Spleen (tissue), 11 donors: ENCODE measurements around the gene SNX8. TPM values are rescaled to one million over a fixed set of nuclear protein-coding genes. Genes with fewer than 3 reads are reported as not detected.

Experiments used
- DNase-seq: peaks from one replicate; pipeline ENCODE4 v3.0.0-alpha.2; 2020
- H3K27ac ChIP-seq, 8 donors: fragments of 200-600 bp; sonication (generic) in 7 of 8; 1 replicate in 4 of 8; 2 replicates in 4 of 8; pipeline versions ENCODE4 v1.5.0 to v1.8.0; 2016 to 2021; ENCODE audit warnings: inconsistent platforms in 4 of 8, mild to moderate bottlenecking in 4 of 8, moderate library complexity in 1 of 8
- H3K27me3 ChIP-seq, 7 donors: fragments of 200-600 bp; sonication (generic) in 6 of 7; replicated peaks in 1 of 7; 1 replicate in 4 of 7; 2 replicates in 3 of 7; pipeline versions ENCODE4 v1.5.0 to v1.8.0; 2016 to 2021; ENCODE audit warnings: inconsistent platforms in 3 of 7, mild to moderate bottlenecking in 1 of 7
- H3K36me3 ChIP-seq, 6 donors: fragments of 200-600 bp; sonication (generic) in 5 of 6; 1 replicate in 4 of 6; 2 replicates in 2 of 6; pipeline versions ENCODE4 v1.5.0 to v1.8.0; 2016 to 2021; ENCODE audit warnings: inconsistent platforms in 2 of 6
- H3K4me1 ChIP-seq, 6 donors: fragments of 200-600 bp; sonication (generic) in 5 of 6; 1 replicate in 3 of 6; 2 replicates in 3 of 6; pipeline versions ENCODE4 v1.5.0 to v1.8.0; 2016 to 2021; ENCODE audit warnings: inconsistent platforms in 3 of 6
- H3K4me3 ChIP-seq, 8 donors: fragments of 200-600 bp; sonication (generic) in 7 of 8; 1 replicate in 4 of 8; 2 replicates in 4 of 8; pipeline versions ENCODE4 v1.5.0 to v1.8.0; 2016 to 2021; ENCODE audit warnings: inconsistent platforms in 4 of 8, mild to moderate bottlenecking in 4 of 8, moderate library complexity in 2 of 8
- H3K9me3 ChIP-seq, 8 donors: fragments of 200-600 bp; sonication (generic) in 7 of 8; 1 replicate in 4 of 8; 2 replicates in 4 of 8; pipeline versions ENCODE4 v1.5.0 to v1.8.0; 2016 to 2021; ENCODE audit warnings: inconsistent platforms in 4 of 8
- CTCF ChIP-seq, 11 experiments: fragments of 200-600 bp in 7 of 11; fragments of 450-650 bp in 4 of 11; sonication (generic) in 4 of 11; IDR thresholded peaks in 8 of 11; conservative IDR thresholded peaks in 3 of 11; 1 replicate in 7 of 11; 2 replicates in 4 of 11; pipeline versions ENCODE4 v1.4.0 to v1.8.0; 2016 to 2021; ENCODE audit warnings: antibody characterized with exemption in 11 of 11, inconsistent platforms in 4 of 11, mild to moderate bottlenecking in 1 of 11
- POLR2A ChIP-seq, 3 donors: fragments of 450-650 bp; IDR thresholded peaks; one replicate each; pipeline ENCODE4 v1.5.1; 2017; ENCODE audit warnings: antibody characterized with exemption in 3 of 3, mild to moderate bottlenecking in 1 of 3
- POLR2AphosphoS5 ChIP-seq, 3 donors: sonication (generic); formaldehyde crosslinking; IDR thresholded peaks; one replicate each; pipeline ENCODE4 v1.5.1; 2017; ENCODE audit warnings: antibody characterized with exemption in 3 of 3
- WGBS, 5 donors: extraction: QIAGEN DNeasy Blood & Tissue Kit in 3 of 5; methylation state at CpG; one replicate each; pipeline versions ENCODE4 v1.1.5 to v1.1.7; 2013 to 2018; 5-methylcytosine and 5-hydroxymethylcytosine counted together
- intact Hi-C: fragments of 100-400 bp; cut with DNase I; formaldehyde crosslinking; loops from one replicate; pipeline ENCODE4 v1.15.0; 2023; ENCODE audit warnings: low total_unique reads
- polyA plus RNA-seq, 3 donors: library from polyadenylated mRNA; stranded (reverse); fragments of 200-250 nt; gene quantifications; one replicate each; pipeline ENCODE4 v1.2.1, GENCODE V29; 2013
- total RNA-seq, 7 donors: library from RNA; depleted of rRNA in 3 of 7; stranded (reverse); fragments of >200 nt in 3 of 7; fragmentation: NEBNext Ultra II Directional in 4 of 7; extraction: Animal tissue kit (Norgen Biotek cat#: 25700) in 4 of 7; gene quantifications; one replicate each; pipeline versions ENCODE4 v1.1.0 to v1.2.1, GENCODE V29; 2016 to 2021
- donor health status: healthy with polysubstance abuse.
- donor health status: DM: no; HTN: no; CAD: no; lungs with moderate emphysema.
- donor health status: DM: no; HTN: no; CAD: no.
- donor health status: Bipolar disorder and iron deficiency.
- donor health status: healthy.
- donor health status: DM: no; HTN: no; CAD: no.
- donor health status: DM: yes; HTN: yes; CAD: no.

The SNX8 gene
- total and polyA plus RNA-seq, 10 donors, result 48.8 to 196 (median 86.8) TPM

GRCh38 chr7:2295936-2296620 is 18.2 kb downstream of the SNX8 start:
- no peaks in the 10 kb centered on the region for H3K27me3 ChIP-seq
- no peak for TF ChIP-seq POLR2AphosphoS5 (IDR thresholded peaks at IDR 0.05)
- no peak for TF ChIP-seq POLR2A (IDR thresholded peaks at IDR 0.05)
- no peak for TF ChIP-seq CTCF (IDR thresholded peaks at IDR 0.05 in 8 of 11, conservative IDR thresholded peaks at IDR 0.05 in 3 of 11)
- H3K4me3 ChIP-seq, result no peak overlapping the region
- WGBS, 5 donors, result 73 to 86% (median 79%) methylated on average over 6 of the region's 6 CpGs
- intact Hi-C loops, result no loop called here
- no peaks in the 10 kb centered on the region for H3K36me3 ChIP-seq
- H3K4me1 ChIP-seq, result peaks cover 13 to 87% (median 60%) of the 10 kb centered on the region in 6 donors
- H3K27ac ChIP-seq, result peak overlapping the region in 7 of 8 donors; percentile 32 to 98 (median 86)
- DNase-seq, result no peak
- no peaks in the 10 kb centered on the region for H3K9me3 ChIP-seq

- Histone ChIP-seq H3K4me1 (peaks cover 0 to 77% (median 36%) of the 10 kb centered on the region in 6 donors), H3K27ac (peak overlapping the region in 1 of 8 donors; percentile 9), H3K27me3 (no peaks in the 10 kb centered on the region), H3K9me3 (no peaks in the 10 kb centered on the region), H3K4me3 (no peak overlapping the region), H3K36me3 (peaks cover 0 to 37% (median 0%) of the 10 kb centered on the region in 6 donors)
- 86 to 95% (median 89%) methylated on average over 6 of the region's 6 CpGs for WGBS, 5 donors
- intact Hi-C loops, result no loop called here
- TF ChIP-seq CTCF (IDR thresholded peaks at IDR 0.05 in 8 of 11, conservative IDR thresholded peaks at IDR 0.05 in 3 of 11) (no peak), POLR2AphosphoS5 (IDR thresholded peaks at IDR 0.05) (no peak), POLR2A (IDR thresholded peaks at IDR 0.05) (no peak)
- DNase-seq, result no peak
Observed at GRCh38 chr7:2290877-2291276, 23.4 kb downstream of the SNX8 start.

- WGBS, 5 donors, result 88 to 94% (median 88%) methylated on average over 13 of the region's 13 CpGs
- no peak for DNase-seq
- H3K27ac ChIP-seq, result peak overlapping the region in 2 of 8 donors; percentile 44 to 50
- H3K36me3 ChIP-seq, result peaks cover 0 to 37% (median 0%) of the 10 kb centered on the region in 6 donors
- peaks cover 0 to 77% (median 31%) of the 10 kb centered on the region in 6 donors for H3K4me1 ChIP-seq
- no peak for TF ChIP-seq CTCF (IDR thresholded peaks at IDR 0.05 in 8 of 11, conservative IDR thresholded peaks at IDR 0.05 in 3 of 11)
- TF ChIP-seq POLR2AphosphoS5 (IDR thresholded peaks at IDR 0.05), result no peak
- TF ChIP-seq POLR2A (IDR thresholded peaks at IDR 0.05), result no peak
- no peak overlapping the region for H3K4me3 ChIP-seq
- H3K27me3 ChIP-seq, result no peaks in the 10 kb centered on the region
- H3K9me3 ChIP-seq, result no peaks in the 10 kb centered on the region
- intact Hi-C loops, result no loop called here
Observed at GRCh38 chr7:2289621-2290020, 24.6 kb downstream of the SNX8 start.

- no peak for TF ChIP-seq POLR2A (IDR thresholded peaks at IDR 0.05)
- TF ChIP-seq POLR2AphosphoS5 (IDR thresholded peaks at IDR 0.05), result peak in 2 of 3 donors; percentile 49 to 54
- Histone ChIP-seq H3K4me1 (peaks cover 0 to 77% (median 29%) of the 10 kb centered on the region in 6 donors), H3K36me3 (peaks cover 0 to 37% (median 0%) of the 10 kb centered on the region in 6 donors)
Observed at GRCh38 chr7:2289111-2289586, 25.1 kb downstream of the SNX8 start.

More at GRCh38 chr7:2289111-2289586, 25.1 kb downstream of the SNX8 start:
- H3K4me3 ChIP-seq, result no peak overlapping the region
- H3K27me3 ChIP-seq, result no peaks in the 10 kb centered on the region
- intact Hi-C loops, result no loop called here
- H3K27ac ChIP-seq, result peak overlapping the region in 5 of 8 donors; percentile 30 to 50 (median 39)
- 68 to 91% (median 84%) methylated on average over 19 to 20 of the region's 20 CpGs for WGBS, 5 donors
- DNase-seq, result no peak
- H3K9me3 ChIP-seq, result no peaks in the 10 kb centered on the region
